Ishikawa (cell line): Measurements from ENCODE around the gene NUP214.

Experiments
- CEBPB ChIP-seq: IDR thresholded peaks from 2 replicates; pipeline ENCODE4 v1.6.1; 2012
- CREB1 ChIP-seq: IDR thresholded peaks from 2 replicates; pipeline ENCODE4 v1.6.1; 2012; ENCODE audit warnings: low read depth
- EGR1 ChIP-seq: IDR thresholded peaks from 2 replicates; pipeline ENCODE4 v1.6.1; 2012
- EP300 ChIP-seq: IDR thresholded peaks from 2 replicates; pipeline ENCODE4 v1.6.1; 2012; ENCODE audit warnings: borderline replicate concordance
- FOXM1 ChIP-seq: IDR thresholded peaks from 2 replicates; pipeline ENCODE4 v1.6.1; 2012; ENCODE audit warnings: low read depth, borderline replicate concordance
- MAX ChIP-seq: IDR thresholded peaks from 2 replicates; pipeline ENCODE4 v1.6.1; 2012
- NFIC ChIP-seq: IDR thresholded peaks from 2 replicates; pipeline ENCODE4 v1.6.1; 2012
- RAD21 ChIP-seq: IDR thresholded peaks from 2 replicates; pipeline ENCODE4 v1.6.1; 2012; ENCODE audit warnings: low read depth
- REST ChIP-seq: IDR thresholded peaks from 2 replicates; pipeline ENCODE4 v1.6.1; 2012; ENCODE audit warnings: low read depth, mild to moderate bottlenecking
- TAF1 ChIP-seq: IDR thresholded peaks from 2 replicates; pipeline ENCODE4 v1.6.1; 2012; ENCODE audit warnings: low read depth, mild to moderate bottlenecking
- TCF12 ChIP-seq: IDR thresholded peaks from 2 replicates; pipeline ENCODE4 v1.6.1; 2012; ENCODE audit warnings: low read depth
- TEAD4 ChIP-seq: IDR thresholded peaks from 2 replicates; pipeline ENCODE4 v1.6.1; 2012
- USF1 ChIP-seq: IDR thresholded peaks from 2 replicates; pipeline ENCODE4 v1.6.1; 2012
- YY1 ChIP-seq: IDR thresholded peaks from 2 replicates; pipeline ENCODE4 v1.6.1; 2012; ENCODE audit warnings: low read depth
- ZBTB7A ChIP-seq: IDR thresholded peaks from 2 replicates; pipeline ENCODE4 v1.6.1; 2012; ENCODE audit warnings: low read depth

NUP214 gene

GRCh38 chr9:131279196-131279862 is 153.9 kb downstream of the NUP214 start:
- TF ChIP-seq USF1 (no peak), EP300 (no peak), TCF12 (no peak), CEBPB (no peak), TAF1 (no peak), RAD21 (no peak), NFIC (no peak), REST (no peak), ZBTB7A (no peak), CREB1 (no peak), FOXM1 (no peak), MAX (no peak), YY1 (no peak), EGR1 (no peak), TEAD4 (no peak)

GRCh38 chr9:131279863-131280570 is 154.6 kb downstream of the NUP214 start:
- TF ChIP-seq TCF12 (no peak), MAX (no peak), USF1 (no peak), TAF1 (no peak)

GRCh38 chr9:131280660-131281059 is 155.3 kb downstream of the NUP214 start:
- TF ChIP-seq CEBPB (no peak), TAF1 (no peak), USF1 (no peak), TEAD4 (no peak), CREB1 (no peak), ZBTB7A (no peak), RAD21 (no peak), YY1 (no peak), FOXM1 (no peak), EP300 (no peak), NFIC (no peak), TCF12 (no peak), EGR1 (no peak)

GRCh38 chr9:131281119-131281965 is 156.0 kb downstream of the NUP214 start:
- TF ChIP-seq EP300 (no peak), YY1 (no peak), RAD21 (no peak), CEBPB (no peak), REST (no peak), EGR1 (no peak), TAF1 (no peak), CREB1 (no peak), NFIC (no peak), FOXM1 (no peak)

- TF ChIP-seq TAF1: no peak
- TF ChIP-seq RAD21: no peak
- TF ChIP-seq TCF12: no peak
- TF ChIP-seq EP300: no peak
- no peak for TF ChIP-seq EGR1
- no peak for TF ChIP-seq CREB1
- TF ChIP-seq YY1: no peak
- TF ChIP-seq USF1: no peak
Observed at GRCh38 chr9:131282175-131282574, 156.8 kb downstream of the NUP214 start.
